CD4-positive, CD25-positive, alpha-beta regulatory T cell (primary cell): ENCODE results near the gene TEAD3. TPM values are rescaled to one million over a fixed set of nuclear protein-coding genes. Genes with fewer than 3 reads are reported as not detected.
"Not testable (repeated sequence)": the region's sequence is repeated elsewhere in the genome, so short reads cannot be mapped to it uniquely, and the experiment has no call there.

ENCODE experiments used
- ATAC-seq, 2 donors: fragments of 150-1000 bp; cut with Tn5 transposase; one replicate each; pipeline ENCODE4 v1.10.0; 2021; ENCODE audit warnings: low read depth in 2 of 2, moderate number of reproducible peaks in 2 of 2, moderate library complexity in 1 of 2
- DNase-seq, 3 donors: peaks; one replicate each; pipeline versions ENCODE4 v3.0.0 to v3.0.0-alpha.2; 2012 to 2022; ENCODE audit warnings: mixed read lengths in 1 of 3
- H3K27ac ChIP-seq: one replicate; pipeline ENCODE4 v1.7.0; 2013; ENCODE audit warnings: mild to moderate bottlenecking, low read length; ENCODE audit not compliant: insufficient read depth, poor library complexity, severe bottlenecking
- H3K27me3 ChIP-seq: one replicate; pipeline ENCODE4 v1.7.0; 2013; ENCODE audit warnings: low read length; ENCODE audit not compliant: control insufficient read depth, insufficient read depth
- H3K36me3 ChIP-seq: one replicate; pipeline ENCODE4 v1.7.0; 2013; ENCODE audit warnings: mild to moderate bottlenecking, low read length, moderate library complexity; ENCODE audit not compliant: control insufficient read depth, insufficient read depth
- H3K4me1 ChIP-seq: 2 replicates; pipeline ENCODE4 v1.7.0; 2013; ENCODE audit warnings: mild to moderate bottlenecking, low read length; ENCODE audit not compliant: insufficient read depth, control insufficient read depth, poor library complexity, severe bottlenecking
- H3K4me3 ChIP-seq: one replicate; pipeline ENCODE4 v1.7.0; 2013; ENCODE audit warnings: low read depth, mild to moderate bottlenecking, low read length, moderate library complexity
- H3K9me3 ChIP-seq, 2 experiments: 1 replicate in 1 of 2; 2 replicates in 1 of 2; pipeline ENCODE4 v1.7.0; 2013; ENCODE audit warnings: low read length in 2 of 2, mild to moderate bottlenecking in 1 of 2, moderate library complexity in 1 of 2; ENCODE audit not compliant: control insufficient read depth in 2 of 2
- H3K27ac Mint-ChIP-seq, 3 donors: one replicate each; pipeline ENCODE4 v1.8.0; 2020 to 2022; ENCODE audit warnings: mild to moderate bottlenecking in 3 of 3, mixed read lengths in 3 of 3, moderate library complexity in 2 of 3
- H3K27me3 Mint-ChIP-seq: one replicate; pipeline ENCODE4 v1.8.0; 2022; ENCODE audit warnings: mild to moderate bottlenecking, mixed read lengths
- H3K36me3 Mint-ChIP-seq: one replicate; pipeline ENCODE4 v1.8.0; 2020; ENCODE audit warnings: mixed read lengths
- H3K4me1 Mint-ChIP-seq, 4 donors: one replicate each; pipeline ENCODE4 v1.8.0; 2020 to 2022; ENCODE audit warnings: mixed read lengths in 4 of 4, mild to moderate bottlenecking in 1 of 4
- H3K4me3 Mint-ChIP-seq, 4 donors: one replicate each; pipeline ENCODE4 v1.8.0; 2020 to 2022; ENCODE audit warnings: mild to moderate bottlenecking in 4 of 4, mixed read lengths in 4 of 4, moderate library complexity in 3 of 4
- H3K9me3 Mint-ChIP-seq, 7 donors: one replicate each; pipeline ENCODE4 v1.8.0; 2020 to 2022; ENCODE audit warnings: mixed read lengths in 7 of 7, mild to moderate bottlenecking in 3 of 7, moderate library complexity in 2 of 7
- polyA plus RNA-seq, 4 donors: library from polyadenylated mRNA; unstranded; fragments of 300-500 nt; fragmentation: Illumina TruSeq; gene quantifications; one replicate each; pipeline ENCODE4 v1.2.3, GENCODE V29; 2021
- total RNA-seq: library from RNA; stranded (reverse); gene quantifications from one replicate; pipeline ENCODE4 v1.2.3, GENCODE V29; 2022

Gene TEAD3
- total and polyA plus RNA-seq, 5 donors from 2014 or later = 0.18 to 0.24 (median 0.20) TPM; not detected in 2

DNA sequence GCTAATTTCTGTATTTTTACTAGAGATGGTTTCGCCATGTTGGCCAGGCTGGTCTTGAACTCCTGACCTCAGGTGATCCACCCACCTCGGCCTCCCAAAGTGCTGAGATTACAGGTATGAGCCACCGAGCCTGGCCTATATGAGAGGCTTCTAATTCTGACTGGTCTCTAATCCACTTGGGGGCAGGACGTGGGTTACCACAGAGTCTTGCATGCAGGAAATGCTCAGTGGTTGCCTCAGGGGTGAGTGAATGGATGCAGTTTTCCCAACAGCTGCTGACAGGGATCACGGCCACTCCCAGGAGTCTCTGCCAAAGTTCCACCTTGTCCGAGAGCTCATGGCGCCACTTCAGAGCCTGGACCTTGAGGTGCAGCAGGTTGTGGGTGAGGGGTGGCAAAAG is 51.2 kb downstream of the TEAD3 start:
- H3K27ac Mint-ChIP-seq = no peak overlapping the region
- no peaks in the 10 kb centered on the region for H3K9me3 Mint-ChIP-seq
- H3K27me3 Mint-ChIP-seq = no peaks in the 10 kb centered on the region
- Histone ChIP-seq H3K4me3 (no peak overlapping the region), H3K9me3 (no peaks in the 10 kb centered on the region), H3K27me3 (no peaks in the 10 kb centered on the region), H3K4me1 (peaks cover 3% of the 10 kb centered on the region), H3K27ac (no peak overlapping the region), H3K36me3 (no peaks in the 10 kb centered on the region)
- peak in 1 of 3 donors; percentile 57 for DNase-seq
- no peak overlapping the region for H3K4me3 Mint-ChIP-seq
- peaks cover 6 to 16% (median 8%) of the 10 kb centered on the region in 4 donors for H3K4me1 Mint-ChIP-seq
- no peak for ATAC-seq
- no peaks in the 10 kb centered on the region for H3K36me3 Mint-ChIP-seq

- H3K27ac ChIP-seq = no peak overlapping the region
These were observed 53.4 kb downstream of the TEAD3 start for GRCh38 chr6:35443341-35444030.

GRCh38 chr6:35442693-35443092 is 54.2 kb downstream of the TEAD3 start:
- no peaks in the 10 kb centered on the region for H3K27me3 ChIP-seq
- DNase-seq = no peak
- no peaks in the 10 kb centered on the region for H3K36me3 ChIP-seq
- no peak for ATAC-seq
- H3K36me3 Mint-ChIP-seq = no peaks in the 10 kb centered on the region
- H3K4me1 ChIP-seq = no peaks in the 10 kb centered on the region
- H3K9me3 Mint-ChIP-seq = no peaks in the 10 kb centered on the region
- no peak overlapping the region for H3K27ac Mint-ChIP-seq
- no peak overlapping the region for H3K4me3 Mint-ChIP-seq
- H3K27ac ChIP-seq = no peak overlapping the region
- no peak overlapping the region for H3K4me3 ChIP-seq
- H3K9me3 ChIP-seq = no peaks in the 10 kb centered on the region
- H3K4me1 Mint-ChIP-seq = peaks cover 0 to 5% (median 0%) of the 10 kb centered on the region in 4 donors
- no peaks in the 10 kb centered on the region for H3K27me3 Mint-ChIP-seq

More at GRCh38 chr6:35443341-35444030, 53.4 kb downstream of the TEAD3 start:
- Histone ChIP-seq H3K27me3 (no peaks in the 10 kb centered on the region), H3K4me3 (no peak overlapping the region), H3K36me3 (no peaks in the 10 kb centered on the region), H3K9me3 (no peaks in the 10 kb centered on the region), H3K4me1 (no peaks in the 10 kb centered on the region)
- no peaks in the 10 kb centered on the region for H3K36me3 Mint-ChIP-seq
- peak overlapping the region in 1 of 3 donors; percentile 36 for H3K27ac Mint-ChIP-seq
- ATAC-seq = no peak
- no peaks in the 10 kb centered on the region for H3K9me3 Mint-ChIP-seq
- no peak overlapping the region for H3K4me3 Mint-ChIP-seq
- H3K4me1 Mint-ChIP-seq = peaks cover 0 to 5% (median 0%) of the 10 kb centered on the region in 4 donors
- DNase-seq = no peak
- no peaks in the 10 kb centered on the region for H3K27me3 Mint-ChIP-seq

GRCh38 chr6:35441642-35442041 is 55.2 kb downstream of the TEAD3 start:
- H3K36me3 Mint-ChIP-seq = no peaks in the 10 kb centered on the region

DNA sequence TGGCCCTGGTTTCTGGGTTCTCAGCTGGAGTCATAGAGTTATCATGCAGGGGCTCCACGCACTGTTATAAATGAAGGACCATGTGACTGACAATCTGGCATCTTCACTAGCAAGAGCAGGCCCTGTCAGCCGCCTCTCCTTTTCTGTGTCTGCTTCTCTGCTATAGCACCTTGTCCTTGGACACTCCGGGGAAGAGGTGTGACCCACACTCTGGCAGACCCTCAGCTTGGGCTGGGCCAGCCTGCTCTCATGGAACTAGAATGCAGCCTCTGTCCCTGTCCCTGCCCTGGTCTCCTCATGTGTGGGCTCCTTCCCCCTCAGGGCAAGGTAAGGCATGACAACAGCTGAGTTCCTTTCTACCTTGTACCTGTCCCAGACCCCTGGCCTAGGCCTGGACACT is 55.7 kb downstream of the TEAD3 start:
- no peak overlapping the region for H3K4me3 ChIP-seq
- H3K36me3 ChIP-seq = no peaks in the 10 kb centered on the region
- Mint-ChIP-seq H3K27me3 (no peaks in the 10 kb centered on the region), H3K36me3 (no peaks in the 10 kb centered on the region), H3K4me3 (no peak overlapping the region), H3K4me1 (peaks cover 0 to 5% (median 0%) of the 10 kb centered on the region in 4 donors), H3K9me3 (no peaks in the 10 kb centered on the region), H3K27ac (no peak overlapping the region)
- no peaks in the 10 kb centered on the region for H3K27me3 ChIP-seq
- DNase-seq = no peak
- no peaks in the 10 kb centered on the region for H3K9me3 ChIP-seq
- no peak overlapping the region for H3K27ac ChIP-seq
- H3K4me1 ChIP-seq = no peaks in the 10 kb centered on the region
- no peak for ATAC-seq

More at GRCh38 chr6:35441642-35442041, 55.2 kb downstream of the TEAD3 start:
- DNase-seq (no peak), ATAC-seq (no peak)
- Histone ChIP-seq H3K27ac (no peak overlapping the region), H3K9me3 (no peaks in the 10 kb centered on the region), H3K36me3 (no peaks in the 10 kb centered on the region), H3K27me3 (no peaks in the 10 kb centered on the region), H3K4me1 (no peaks in the 10 kb centered on the region), H3K4me3 (no peak overlapping the region)
- H3K4me1 Mint-ChIP-seq = peaks cover 0 to 5% (median 0%) of the 10 kb centered on the region in 4 donors
- no peak overlapping the region for H3K4me3 Mint-ChIP-seq
- no peaks in the 10 kb centered on the region for H3K27me3 Mint-ChIP-seq
- H3K27ac Mint-ChIP-seq = no peak overlapping the region
- H3K9me3 Mint-ChIP-seq = no peaks in the 10 kb centered on the region

- no peaks in the 10 kb centered on the region for H3K36me3 Mint-ChIP-seq
- Histone ChIP-seq H3K4me3 (no peak overlapping the region), H3K9me3 (no peaks in the 10 kb centered on the region), H3K27ac (no peak overlapping the region), H3K27me3 (no peaks in the 10 kb centered on the region), H3K4me1 (no peaks in the 10 kb centered on the region), H3K36me3 (no peaks in the 10 kb centered on the region)
- H3K27ac Mint-ChIP-seq = no peak overlapping the region
- H3K4me1 Mint-ChIP-seq = no peaks in the 10 kb centered on the region
- H3K4me3 Mint-ChIP-seq = no peak overlapping the region
- no peak for ATAC-seq
- no peaks in the 10 kb centered on the region for H3K27me3 Mint-ChIP-seq
- no peaks in the 10 kb centered on the region for H3K9me3 Mint-ChIP-seq
- DNase-seq = no peak
These were observed 57.6 kb downstream of the TEAD3 start for GRCh38 chr6:35439308-35439707.

- not testable (repeated sequence) for H3K4me1 Mint-ChIP-seq, H3K36me3 Mint-ChIP-seq, H3K9me3 Mint-ChIP-seq, H3K9me3 ChIP-seq, H3K27ac ChIP-seq, ATAC-seq, H3K36me3 ChIP-seq, H3K4me1 ChIP-seq, H3K4me3 Mint-ChIP-seq, H3K27me3 Mint-ChIP-seq, DNase-seq, H3K27me3 ChIP-seq, H3K4me3 ChIP-seq
- peak overlapping the region in 1 of 3 donors; percentile 53 for H3K27ac Mint-ChIP-seq
These were observed 58.4 kb downstream of the TEAD3 start for GRCh38 chr6:35438378-35439065.
